SIG-M5 (cell line): ENCODE data around the gene KRT73.

Experiments
- DNase-seq: peaks from one replicate; lab custom pipeline; 2025; lab: John Stamatoyannopoulos, UW

Gene KRT73

DNA sequence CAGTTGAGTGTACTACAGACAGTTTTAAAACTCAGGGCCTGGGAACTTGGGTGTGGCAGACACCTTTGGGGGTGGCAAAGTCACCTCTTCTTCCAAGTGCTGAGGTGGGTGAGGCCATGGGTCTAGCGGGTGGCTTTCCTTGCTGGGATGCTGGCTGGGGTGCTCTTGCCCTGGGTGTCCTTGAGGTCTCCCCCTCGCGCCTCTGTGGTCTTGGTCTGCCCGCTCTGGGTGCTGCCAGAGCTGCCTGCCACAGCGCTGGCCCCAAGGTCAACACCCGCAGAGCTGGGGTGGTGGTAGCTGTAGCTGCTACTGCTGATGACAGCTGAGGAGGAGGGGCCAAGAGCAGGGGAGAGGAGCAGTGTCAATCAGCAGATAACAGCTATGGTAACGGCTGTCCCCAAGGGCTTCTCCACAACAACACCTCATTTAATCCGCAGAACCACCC lies 51.5 kb downstream of the KRT73 start:
- no peak for DNase-seq

DNA sequence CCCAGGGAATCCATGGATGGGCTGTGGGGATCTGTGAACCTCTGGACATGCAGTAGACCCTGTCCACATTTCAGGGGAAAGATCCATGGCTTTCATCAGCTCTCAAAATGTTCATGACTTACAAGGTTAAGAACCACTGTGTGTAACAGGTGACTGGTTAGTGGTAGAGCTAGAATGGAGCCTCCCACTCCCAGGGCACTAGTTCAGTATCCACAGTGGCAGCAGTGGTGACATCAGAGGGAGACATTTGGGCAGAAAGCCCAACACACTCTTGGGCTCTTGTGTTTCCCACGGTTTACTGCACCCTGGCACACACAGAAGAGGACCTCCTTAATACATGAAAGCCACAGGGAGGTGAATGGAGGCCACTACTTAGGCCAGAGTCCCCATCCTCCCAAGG lies 53.8 kb downstream of the KRT73 start:
- no peak for DNase-seq

DNA sequence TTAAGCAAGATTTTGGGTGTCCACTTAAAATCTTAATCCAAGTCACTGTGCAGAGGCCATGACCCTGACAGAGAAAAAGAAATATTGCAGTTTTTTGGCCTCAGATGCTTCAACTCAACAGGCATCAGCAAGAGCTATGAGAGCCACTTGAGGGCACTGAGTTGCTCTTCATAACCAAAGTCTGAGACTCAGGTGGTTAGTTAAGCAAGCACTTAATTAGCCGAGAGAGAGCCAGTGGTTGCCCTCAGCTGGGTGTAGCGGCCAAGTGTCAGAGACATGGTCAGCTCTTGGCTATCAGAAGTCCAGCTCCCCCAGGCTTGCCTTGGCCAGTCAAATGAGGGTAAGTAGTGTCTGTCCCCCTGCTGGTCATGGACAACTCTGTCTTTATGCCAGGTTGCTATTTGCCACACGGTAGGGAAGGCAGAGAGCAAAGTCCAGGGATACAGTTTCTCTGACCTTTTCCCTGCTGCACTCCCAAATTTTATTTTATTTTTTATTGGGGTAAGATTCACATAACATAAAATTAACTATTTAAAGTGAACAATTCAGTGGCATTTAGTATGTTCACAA lies 56.4 kb downstream of the KRT73 start:
- no peak for DNase-seq

DNA sequence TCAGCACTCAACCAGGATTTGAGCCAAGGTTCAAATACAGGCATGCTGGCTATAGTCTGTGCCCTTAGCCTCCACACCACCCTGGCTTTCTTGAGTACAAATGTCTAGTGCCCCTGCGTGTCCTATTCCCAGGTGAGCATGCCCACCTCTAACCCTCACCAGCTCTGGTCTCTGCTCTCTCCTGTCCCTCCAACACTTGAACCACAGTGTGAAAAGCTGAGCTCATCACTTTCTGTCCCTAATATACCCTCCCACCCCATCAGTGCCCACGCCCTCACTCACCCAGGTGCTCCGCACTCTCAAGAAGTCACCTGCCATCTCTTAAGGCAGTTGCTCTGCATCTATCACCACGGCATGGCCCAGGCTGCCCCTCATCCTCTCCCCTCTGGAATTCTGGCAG lies 58.4 kb downstream of the KRT73 start:
- no peak for DNase-seq

GRCh38 chr12:52558781-52559445 lies 59.4 kb downstream of the KRT73 start:
- DNase-seq = no peak
